ENCODE measurements around the gene TNRC18.

GRCh38 chr7:5436003-5436678, 12.5 kb upstream of the TNRC18 start:
- TF ChIP-seq, protein P1, sequence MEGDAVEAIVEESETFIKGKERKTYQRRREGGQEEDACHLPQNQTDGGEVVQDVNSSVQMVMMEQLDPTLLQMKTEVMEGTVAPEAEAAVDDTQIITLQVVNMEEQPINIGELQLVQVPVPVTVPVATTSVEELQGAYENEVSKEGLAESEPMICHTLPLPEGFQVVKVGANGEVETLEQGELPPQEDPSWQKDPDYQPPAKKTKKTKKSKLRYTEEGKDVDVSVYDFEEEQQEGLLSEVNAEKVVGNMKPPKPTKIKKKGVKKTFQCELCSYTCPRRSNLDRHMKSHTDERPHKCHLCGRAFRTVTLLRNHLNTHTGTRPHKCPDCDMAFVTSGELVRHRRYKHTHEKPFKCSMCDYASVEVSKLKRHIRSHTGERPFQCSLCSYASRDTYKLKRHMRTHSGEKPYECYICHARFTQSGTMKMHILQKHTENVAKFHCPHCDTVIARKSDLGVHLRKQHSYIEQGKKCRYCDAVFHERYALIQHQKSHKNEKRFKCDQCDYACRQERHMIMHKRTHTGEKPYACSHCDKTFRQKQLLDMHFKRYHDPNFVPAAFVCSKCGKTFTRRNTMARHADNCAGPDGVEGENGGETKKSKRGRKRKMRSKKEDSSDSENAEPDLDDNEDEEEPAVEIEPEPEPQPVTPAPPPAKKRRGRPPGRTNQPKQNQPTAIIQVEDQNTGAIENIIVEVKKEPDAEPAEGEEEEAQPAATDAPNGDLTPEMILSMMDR (IDR thresholded peaks at IDR 0.05), result no peak
- TF ChIP-seq GATA2 (CRISPR knock-in tag; IDR thresholded peaks at IDR 0.05) (no peak), PBX3 (IDR thresholded peaks at IDR 0.05) (no peak), POLR2AphosphoS5 (IDR thresholded peaks at IDR 0.05; ENCODE audit: low read depth, low read length) (no peak), TAF1 (IDR thresholded peaks at IDR 0.05; ENCODE audit: borderline replicate concordance, low read depth, low read length) (no peak), FOSL2 (IDR thresholded peaks at IDR 0.05; ENCODE audit: borderline replicate concordance, low read depth) (no peak), EZH2phosphoT487 (IDR thresholded peaks at IDR 0.05; ENCODE audit: borderline replicate concordance, low read depth) (no peak), TEAD4 (IDR thresholded peaks at IDR 0.05; ENCODE audit: borderline replicate concordance, insufficient read depth) (no peak), EP300 (IDR thresholded peaks at IDR 0.05; ENCODE audit: borderline replicate concordance in 1 of 2, low read depth in 1 of 2, low read length in 1 of 2) (no peak), YY1 (IDR thresholded peaks at IDR 0.05; ENCODE audit: low read depth) (no peak), TCF12 (IDR thresholded peaks at IDR 0.05) (no peak)

Measured in SK-N-SH (cell line).